ENCODE data around the gene PLCB1. TPM values are rescaled to one million over a fixed set of nuclear protein-coding genes. Genes with fewer than 3 reads are reported as not detected.

PLCB1 gene
- polyA plus RNA-seq, 1 donor: 8.5 TPM

GRCh38 chr20:8880085-8880853, 748.2 kb downstream of the PLCB1 start:
- no peak for DNase-seq (ENCODE audit: low read depth)

DNA sequence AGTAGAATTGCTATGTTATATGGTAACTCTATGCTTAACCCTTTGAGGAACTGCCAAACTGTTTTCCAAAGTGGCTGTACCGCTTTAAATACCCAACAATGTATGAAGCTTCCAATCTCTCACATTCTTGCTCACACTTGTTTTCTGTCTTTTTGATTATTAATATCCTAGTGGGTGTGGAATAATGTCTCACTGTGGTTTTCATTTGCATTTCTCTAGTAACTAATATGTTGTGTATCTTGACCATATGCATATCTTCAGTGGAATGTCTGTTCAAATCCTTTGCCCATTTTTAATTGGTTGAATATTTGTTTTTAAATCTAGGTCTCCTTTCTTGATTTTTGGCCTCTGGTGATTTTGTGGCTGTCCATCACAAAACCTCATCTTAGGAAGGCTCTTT, 759.0 kb downstream of the PLCB1 start:
- DNase-seq (ENCODE audit: low read depth): no peak

DNA sequence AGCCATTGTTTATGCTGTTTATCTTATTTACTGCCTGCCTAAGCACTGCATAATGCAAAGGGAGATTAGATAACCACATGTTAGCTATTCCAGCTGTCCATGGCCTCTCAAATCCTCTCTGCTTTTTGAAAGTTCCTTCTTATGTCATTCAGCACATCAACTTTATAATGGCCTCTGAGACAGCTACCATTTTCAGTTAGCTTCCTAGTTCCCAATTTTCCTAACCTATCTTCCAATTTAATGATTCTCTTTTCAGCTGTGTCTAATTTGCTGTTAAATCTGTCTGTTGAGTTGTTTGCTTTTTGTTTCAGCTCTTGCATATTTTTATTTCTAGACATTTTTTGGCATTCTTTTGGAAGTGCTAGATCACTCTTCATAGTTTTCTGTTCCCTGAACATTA, 763.4 kb downstream of the PLCB1 start:
- DNase-seq (ENCODE audit: low read depth): no peak

DNA sequence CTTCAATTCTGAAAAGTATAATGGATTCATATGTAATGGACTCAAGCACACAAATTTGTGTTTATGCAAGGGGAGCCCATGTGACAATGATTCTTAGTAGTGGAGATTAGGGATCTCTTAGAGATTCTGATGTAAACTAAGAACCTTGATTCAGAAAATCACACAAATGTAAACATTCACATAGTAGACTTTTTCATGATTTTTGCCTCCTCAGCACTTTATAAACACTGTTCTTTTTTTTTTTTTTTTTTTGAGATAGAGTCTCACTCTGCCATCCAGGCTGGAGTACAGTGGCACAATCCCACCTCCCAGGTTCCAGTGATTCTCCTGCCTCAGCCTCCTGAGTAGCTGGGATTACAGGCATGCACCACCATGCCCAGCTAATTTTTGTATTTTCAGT, 766.8 kb downstream of the PLCB1 start:
- DNase-seq (ENCODE audit: low read depth): no peak

DNA sequence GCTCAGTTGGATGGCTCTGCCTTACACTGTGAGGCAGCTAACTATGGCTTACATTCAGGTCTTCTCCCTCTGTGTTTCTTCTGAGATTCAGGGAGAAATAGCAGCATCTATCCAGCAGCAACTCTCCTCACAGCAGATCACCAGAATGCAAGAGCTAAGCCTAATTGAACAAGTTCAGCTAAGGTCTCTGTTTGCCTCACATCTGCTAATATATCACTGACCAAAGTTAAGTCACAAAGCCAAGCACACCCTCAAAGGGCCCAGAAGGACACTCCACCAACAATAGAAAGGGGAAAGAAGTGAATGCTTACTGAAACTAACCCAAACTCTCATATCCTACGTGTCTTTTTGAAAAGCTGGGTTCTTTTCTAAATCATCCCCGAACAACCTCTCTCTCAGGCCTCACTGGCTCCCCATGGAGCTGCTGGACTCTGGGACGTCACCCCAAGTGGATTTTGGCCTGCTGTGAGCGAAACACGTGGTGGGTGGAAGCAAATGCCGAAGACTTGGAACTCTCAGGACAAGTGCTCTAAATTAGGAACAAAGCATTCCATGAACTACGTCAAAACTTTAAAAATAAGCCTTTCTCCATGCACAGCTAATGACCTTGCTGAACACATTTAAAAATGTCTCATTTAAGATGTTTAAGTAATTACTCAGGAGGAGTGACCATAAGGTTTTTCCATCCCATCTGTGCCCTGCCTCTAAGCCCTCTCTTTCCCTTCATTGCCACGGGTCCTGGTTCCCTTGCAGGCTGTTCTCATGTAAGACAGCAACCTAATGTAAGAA, 769.4 kb downstream of the PLCB1 start:
- peak; percentile 13 for DNase-seq (ENCODE audit: low read depth)

GRCh38 chr20:8903655-8904605, 771.9 kb downstream of the PLCB1 start:
- no peak for DNase-seq (ENCODE audit: low read depth)

DNA sequence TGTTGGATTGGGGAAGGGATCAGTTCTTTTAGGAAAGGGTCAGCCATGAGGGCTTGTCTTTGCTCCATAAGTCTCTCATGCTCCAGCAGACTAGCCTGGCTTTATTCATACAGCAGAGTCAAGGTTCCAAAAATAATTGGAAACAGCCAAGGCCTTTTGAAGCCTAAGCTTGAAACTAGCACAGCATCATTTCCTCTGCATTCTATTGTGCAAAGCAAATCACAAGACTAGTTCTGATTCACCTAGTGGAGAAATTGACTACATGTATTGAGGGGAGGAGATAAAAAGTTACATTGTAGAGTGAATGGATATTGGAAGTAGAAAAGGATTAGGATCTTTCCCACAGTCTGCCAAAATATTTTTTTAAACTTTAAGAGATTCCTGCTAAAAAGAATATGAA, 777.5 kb downstream of the PLCB1 start:
- no peak for DNase-seq (ENCODE audit: low read depth)

GRCh38 chr20:8912096-8912495, 780.0 kb downstream of the PLCB1 start:
- no peak for DNase-seq (ENCODE audit: low read depth)

DNA sequence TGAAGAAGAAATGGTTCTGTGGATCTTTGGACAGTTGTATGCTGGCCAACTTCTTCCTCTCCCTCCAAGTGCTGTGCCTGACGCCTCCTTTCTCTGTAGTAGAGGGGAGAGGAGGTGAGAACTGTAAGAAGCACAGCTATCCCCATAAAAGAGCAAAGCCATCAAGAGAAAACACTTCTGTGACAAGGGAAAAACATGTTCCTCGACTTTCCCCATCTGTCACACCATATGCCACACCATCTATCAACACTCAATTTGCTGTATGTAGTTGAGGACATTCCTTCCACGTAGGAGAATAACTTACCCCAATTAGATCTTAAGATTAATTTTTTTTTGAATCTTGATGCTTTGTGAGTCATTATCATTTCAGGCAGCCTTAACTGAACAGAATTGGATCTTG, 780.7 kb downstream of the PLCB1 start:
- DNase-seq (ENCODE audit: low read depth): no peak

GRCh38 chr20:8913456-8913855, 781.4 kb downstream of the PLCB1 start:
- no peak for DNase-seq (ENCODE audit: low read depth)

DNA sequence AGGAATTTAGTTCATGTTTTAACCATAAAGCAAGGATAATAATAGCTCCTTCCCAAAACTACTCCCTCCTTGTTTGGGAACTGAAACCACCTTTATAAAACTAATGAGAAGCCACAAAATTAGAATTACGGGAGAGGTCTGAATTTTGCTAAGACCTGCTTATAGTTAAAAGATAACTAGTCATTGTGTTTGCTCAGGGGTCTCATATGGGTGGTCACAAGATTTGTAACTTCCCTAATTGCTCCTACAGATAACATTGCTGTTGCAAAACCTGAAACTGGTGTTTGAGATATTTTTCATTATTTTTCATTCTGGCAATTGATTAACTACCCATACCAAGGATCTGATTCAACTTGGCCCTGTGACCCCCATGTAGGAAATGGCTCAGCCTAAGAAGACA, 782.4 kb downstream of the PLCB1 start:
- no peak for DNase-seq (ENCODE audit: low read depth)

DNA sequence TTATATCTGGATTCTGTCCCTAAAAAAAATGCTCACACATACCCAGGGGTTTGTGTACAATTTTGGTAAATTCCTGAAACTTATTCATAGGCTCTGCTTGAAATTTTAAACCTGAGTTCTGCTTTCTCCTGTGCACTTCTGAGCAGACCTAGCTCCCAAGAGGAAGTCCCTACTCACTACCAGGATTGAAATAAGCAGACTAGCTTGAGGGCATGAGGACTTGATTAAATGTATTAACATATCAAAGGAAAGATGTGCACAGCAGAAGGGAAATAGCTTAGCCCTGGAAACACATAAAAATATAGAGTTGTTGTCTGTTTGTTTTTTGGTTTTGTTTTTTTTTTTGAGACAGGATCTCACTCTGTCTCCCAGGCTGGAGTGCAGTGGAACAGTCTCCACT, 785.0 kb downstream of the PLCB1 start:
- no peak for DNase-seq (ENCODE audit: low read depth)

DNA sequence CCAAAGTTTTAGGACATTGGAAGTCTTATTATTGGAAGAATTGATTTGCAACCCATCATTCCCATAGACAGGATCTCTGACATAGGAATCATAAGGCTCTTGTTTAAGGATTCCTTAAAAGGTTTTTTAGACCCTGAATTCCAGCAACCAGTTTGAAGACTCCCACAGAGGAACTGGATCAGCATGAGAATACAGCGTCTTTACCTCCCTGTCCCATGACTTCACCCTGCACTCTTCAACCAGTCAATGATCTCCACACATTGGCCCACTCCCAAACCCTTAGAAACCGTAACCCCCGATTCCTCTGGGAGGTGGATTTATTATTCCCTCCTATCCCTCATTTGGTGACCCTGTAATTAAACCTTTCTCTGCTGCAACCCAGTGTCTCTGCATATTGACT, 786.1 kb downstream of the PLCB1 start:
- no peak for DNase-seq (ENCODE audit: low read depth)

GRCh38 chr20:8924539-8924938, 792.5 kb downstream of the PLCB1 start:
- DNase-seq (ENCODE audit: low read depth): no peak

GRCh38 chr20:8930726-8931125, 798.7 kb downstream of the PLCB1 start:
- DNase-seq (ENCODE audit: low read depth): no peak

DNA sequence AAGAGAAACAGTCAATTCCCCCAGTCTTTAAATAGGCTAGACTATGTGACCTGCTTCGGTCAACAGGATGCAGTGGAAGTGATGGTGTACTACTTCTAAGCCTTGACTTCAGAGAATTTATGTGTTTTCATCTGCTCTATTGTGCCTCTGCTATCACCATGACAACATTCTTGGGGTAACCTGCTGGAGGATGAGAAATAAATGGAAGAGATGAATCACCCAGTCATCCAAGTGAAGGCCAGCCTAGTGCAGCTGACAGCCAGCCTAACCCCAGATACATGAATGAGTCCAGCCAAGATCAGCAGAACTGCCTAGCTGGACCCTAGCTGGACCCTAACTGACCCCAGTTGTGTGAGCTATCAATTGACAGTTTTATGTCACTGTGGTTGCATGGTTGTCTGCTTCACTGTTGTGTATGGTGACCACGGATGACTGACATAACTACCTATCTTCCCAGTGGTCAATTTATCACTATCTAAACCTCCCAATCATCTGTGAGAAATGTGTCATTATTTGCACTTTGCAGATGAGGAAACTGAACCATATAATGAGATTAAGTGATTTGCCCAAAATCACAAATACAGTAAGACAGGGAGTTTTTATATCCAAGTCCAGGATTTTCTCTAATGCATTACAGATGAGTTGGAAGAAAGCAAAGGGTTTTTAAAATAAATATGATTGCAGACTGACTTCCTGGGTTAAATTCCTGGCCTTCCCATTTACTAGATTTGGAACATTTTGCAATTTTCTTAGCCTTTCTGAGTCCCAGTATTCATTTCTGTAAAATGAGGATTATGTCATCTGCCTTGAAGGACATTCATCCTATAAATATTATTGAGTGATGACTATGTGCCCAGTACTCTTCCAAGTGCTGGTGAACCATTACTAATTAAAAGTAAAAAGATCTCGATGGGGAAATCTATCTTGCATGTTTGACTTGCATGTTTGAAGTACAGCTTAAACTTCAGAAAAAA, 800.4 kb downstream of the PLCB1 start:
- DNase-seq (ENCODE audit: low read depth): peak; percentile 72

DNA sequence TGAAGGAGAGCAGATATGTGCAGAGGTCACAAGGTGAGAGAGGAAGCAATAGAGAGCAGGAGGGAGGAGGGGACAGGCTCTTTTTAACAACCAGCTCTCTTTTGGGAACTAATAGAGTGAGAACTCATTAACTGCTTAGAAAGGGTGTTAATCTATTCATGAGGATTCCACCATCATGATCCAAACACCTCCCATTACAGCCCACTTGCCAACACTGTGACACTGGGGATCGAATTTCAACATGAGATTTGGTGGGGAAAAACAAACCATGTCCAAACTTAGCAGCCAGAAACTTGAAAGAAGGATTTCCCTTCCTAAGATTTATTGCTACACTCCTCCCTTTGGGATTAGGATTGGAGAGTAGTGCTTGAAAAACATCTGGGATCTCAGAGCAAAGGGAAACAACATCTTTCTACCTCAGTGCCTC, 801.3 kb downstream of the PLCB1 start:
- DNase-seq (ENCODE audit: low read depth): peak; percentile 74

- no peak for DNase-seq (ENCODE audit: low read depth)
Observed at GRCh38 chr20:8934362-8934761, 802.3 kb downstream of the PLCB1 start.

Data from forelimb muscle (tissue), 1 donor.